Measurements from ENCODE around the gene IQCE.

Gene IQCE

DNA sequence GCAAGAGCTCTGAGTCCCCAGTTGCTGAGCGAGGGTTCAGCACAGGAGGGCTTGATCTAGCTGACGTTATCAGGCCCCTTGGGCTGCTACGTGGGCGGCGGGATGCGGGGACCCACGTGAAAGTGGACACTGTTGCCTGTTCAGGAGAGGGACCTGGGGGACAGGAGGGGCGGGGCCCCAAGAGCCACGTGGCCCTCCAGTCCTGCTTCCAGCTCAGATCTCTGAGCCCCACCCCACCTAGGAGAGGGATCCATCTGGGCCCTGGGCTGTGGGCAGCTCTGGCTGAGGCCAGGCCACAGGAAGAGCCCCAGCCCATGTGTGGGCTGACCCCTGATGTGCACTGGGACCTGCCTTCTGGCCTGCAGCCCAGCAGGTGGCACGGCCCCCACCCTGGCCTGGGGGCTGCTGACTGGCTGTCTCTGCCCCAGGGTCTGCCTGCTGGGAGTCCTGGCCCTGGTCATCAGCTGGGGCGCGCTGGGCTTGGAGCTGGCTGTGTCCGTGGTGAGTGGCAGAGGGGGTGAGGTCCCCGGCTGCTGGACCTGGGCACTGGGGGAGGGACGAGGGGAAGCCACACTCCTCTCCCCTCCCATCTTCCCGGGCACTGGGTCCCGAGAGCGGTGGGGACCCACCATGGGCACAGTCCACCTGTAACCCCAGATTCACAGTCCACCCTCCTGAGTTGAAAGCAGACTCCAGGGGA is 90.5 kb downstream of the IQCE start:
- Histone ChIP-seq H3K36me3 (ENCODE audit: insufficient read depth, low read length) (no peaks in the 10 kb centered on the region), H3K27me3 (ENCODE audit: insufficient read depth, low read length) (no peaks in the 10 kb centered on the region), H3F3A (ENCODE audit: insufficient read depth, low read length) (no peaks in the 10 kb centered on the region), H4K20me1 (ENCODE audit: insufficient read depth, low read length) (no peaks in the 10 kb centered on the region), H3K9me3 (ENCODE audit: low read length) (no peaks in the 10 kb centered on the region), H3K4me1 (ENCODE audit: insufficient read depth, low read length, severe bottlenecking) (peaks cover 19% of the 10 kb centered on the region), H3K4me3 (ENCODE audit: low read depth, low read length, poor library complexity, severe bottlenecking) (no peak overlapping the region), H2AFZ (ENCODE audit: low read length) (no peak overlapping the region), H3K27ac (ENCODE audit: low read depth, low read length, poor library complexity, severe bottlenecking) (no peak overlapping the region), H3K9ac (ENCODE audit: low read length) (no peak overlapping the region), H3K4me2 (ENCODE audit: low read length) (no peak overlapping the region), H3K9me2 (ENCODE audit: low read depth, low read length) (no peaks in the 10 kb centered on the region), H3K79me2 (ENCODE audit: insufficient read depth, low read length) (no peaks in the 10 kb centered on the region)
- no peak for TF ChIP-seq EZH2 (IDR thresholded peaks at IDR 0.05; ENCODE audit: borderline replicate concordance, low read length)
- TF ChIP-seq, protein P1, sequence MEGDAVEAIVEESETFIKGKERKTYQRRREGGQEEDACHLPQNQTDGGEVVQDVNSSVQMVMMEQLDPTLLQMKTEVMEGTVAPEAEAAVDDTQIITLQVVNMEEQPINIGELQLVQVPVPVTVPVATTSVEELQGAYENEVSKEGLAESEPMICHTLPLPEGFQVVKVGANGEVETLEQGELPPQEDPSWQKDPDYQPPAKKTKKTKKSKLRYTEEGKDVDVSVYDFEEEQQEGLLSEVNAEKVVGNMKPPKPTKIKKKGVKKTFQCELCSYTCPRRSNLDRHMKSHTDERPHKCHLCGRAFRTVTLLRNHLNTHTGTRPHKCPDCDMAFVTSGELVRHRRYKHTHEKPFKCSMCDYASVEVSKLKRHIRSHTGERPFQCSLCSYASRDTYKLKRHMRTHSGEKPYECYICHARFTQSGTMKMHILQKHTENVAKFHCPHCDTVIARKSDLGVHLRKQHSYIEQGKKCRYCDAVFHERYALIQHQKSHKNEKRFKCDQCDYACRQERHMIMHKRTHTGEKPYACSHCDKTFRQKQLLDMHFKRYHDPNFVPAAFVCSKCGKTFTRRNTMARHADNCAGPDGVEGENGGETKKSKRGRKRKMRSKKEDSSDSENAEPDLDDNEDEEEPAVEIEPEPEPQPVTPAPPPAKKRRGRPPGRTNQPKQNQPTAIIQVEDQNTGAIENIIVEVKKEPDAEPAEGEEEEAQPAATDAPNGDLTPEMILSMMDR (IDR thresholded peaks at IDR 0.05; ENCODE audit: low read length), result no peak

GRCh38 chr7:2649991-2650390 is 91.2 kb downstream of the IQCE start:
- Histone ChIP-seq H3K4me2 (ENCODE audit: low read length) (no peak overlapping the region), H3F3A (ENCODE audit: insufficient read depth, low read length) (no peaks in the 10 kb centered on the region), H2AFZ (ENCODE audit: low read length) (no peak overlapping the region), H3K4me1 (ENCODE audit: insufficient read depth, low read length, severe bottlenecking) (peaks cover 16% of the 10 kb centered on the region), H3K27me3 (ENCODE audit: insufficient read depth, low read length) (no peaks in the 10 kb centered on the region), H3K9me3 (ENCODE audit: low read length) (no peaks in the 10 kb centered on the region), H3K27ac (ENCODE audit: low read depth, low read length, poor library complexity, severe bottlenecking) (no peak overlapping the region), H3K36me3 (ENCODE audit: insufficient read depth, low read length) (no peaks in the 10 kb centered on the region), H4K20me1 (ENCODE audit: insufficient read depth, low read length) (no peaks in the 10 kb centered on the region), H3K4me3 (ENCODE audit: low read depth, low read length, poor library complexity, severe bottlenecking) (no peak overlapping the region), H3K9ac (ENCODE audit: low read length) (no peak overlapping the region), H3K79me2 (ENCODE audit: insufficient read depth, low read length) (no peaks in the 10 kb centered on the region), H3K9me2 (ENCODE audit: low read depth, low read length) (no peaks in the 10 kb centered on the region)
- TF ChIP-seq, protein P1 (IDR thresholded peaks at IDR 0.05; ENCODE audit: low read length), result no peak
- no peak for TF ChIP-seq EZH2 (IDR thresholded peaks at IDR 0.05; ENCODE audit: borderline replicate concordance, low read length)

- Histone ChIP-seq H3K9ac (ENCODE audit: low read length) (no peak overlapping the region), H3K9me3 (ENCODE audit: low read length) (no peaks in the 10 kb centered on the region), H3K27me3 (ENCODE audit: insufficient read depth, low read length) (no peaks in the 10 kb centered on the region), H4K20me1 (ENCODE audit: insufficient read depth, low read length) (no peaks in the 10 kb centered on the region), H3K79me2 (ENCODE audit: insufficient read depth, low read length) (no peaks in the 10 kb centered on the region), H3K4me1 (ENCODE audit: insufficient read depth, low read length, severe bottlenecking) (peaks cover 11% of the 10 kb centered on the region), H3F3A (ENCODE audit: insufficient read depth, low read length) (no peaks in the 10 kb centered on the region), H3K4me2 (ENCODE audit: low read length) (no peak overlapping the region), H3K36me3 (ENCODE audit: insufficient read depth, low read length) (no peaks in the 10 kb centered on the region), H3K4me3 (ENCODE audit: low read depth, low read length, poor library complexity, severe bottlenecking) (no peak overlapping the region), H2AFZ (ENCODE audit: low read length) (no peak overlapping the region), H3K9me2 (ENCODE audit: low read depth, low read length) (no peaks in the 10 kb centered on the region), H3K27ac (ENCODE audit: low read depth, low read length, poor library complexity, severe bottlenecking) (no peak overlapping the region)
- TF ChIP-seq, protein P1 (IDR thresholded peaks at IDR 0.05; ENCODE audit: low read length), result no peak
- no peak for TF ChIP-seq EZH2 (IDR thresholded peaks at IDR 0.05; ENCODE audit: borderline replicate concordance, low read length)
Observed at GRCh38 chr7:2650451-2650850, 91.7 kb downstream of the IQCE start.
